HUES64 (cell line): Measurements from ENCODE around the gene AIFM3.

Source experiments
- H3K27ac ChIP-seq: 2 replicates; pipeline ENCODE4 v1.7.0; 2013; ENCODE audit warnings: low read depth, low read length, inconsistent platforms
- H3K27me3 ChIP-seq: 2 replicates; pipeline ENCODE4 v1.6.1; 2013; ENCODE audit warnings: mild to moderate bottlenecking, low read length; ENCODE audit not compliant: insufficient read depth
- H3K36me3 ChIP-seq: 2 replicates; pipeline ENCODE4 v1.6.1; 2013; ENCODE audit warnings: mild to moderate bottlenecking, low read length; ENCODE audit not compliant: insufficient read depth
- H3K4me1 ChIP-seq: 2 replicates; pipeline ENCODE4 v1.6.1; 2013; ENCODE audit warnings: mild to moderate bottlenecking, low read length, moderate library complexity; ENCODE audit not compliant: insufficient read depth
- H3K4me3 ChIP-seq: 2 replicates; pipeline ENCODE4 v1.5.1; 2013; ENCODE audit warnings: mild to moderate bottlenecking, low read length, moderate library complexity
- H3K9ac ChIP-seq: 2 replicates; pipeline ENCODE4 v1.6.1; 2013; ENCODE audit warnings: mild to moderate bottlenecking, low read depth, low read length
- H3K9me3 ChIP-seq: 2 replicates; pipeline ENCODE4 v1.6.1; 2013; ENCODE audit warnings: low read depth, low read length; ENCODE audit not compliant: insufficient read depth
- WGBS: fragments of 150-250, 120-280 bp; methylation state at CpG from one replicate; pipeline ENCODE4 v1.1.7; 2013; ENCODE audit warnings: missing lambda C conversion rate; 5-methylcytosine and 5-hydroxymethylcytosine counted together

AIFM3 gene

GRCh38 chr22:21018314-21018713, 51.3 kb downstream of the AIFM3 start:
- 96% methylated on average over 4 of the region's 4 CpGs for WGBS
- H3K36me3 ChIP-seq, result no peaks in the 10 kb centered on the region
- no peak overlapping the region for H3K9ac ChIP-seq
- H3K27me3 ChIP-seq, result no peaks in the 10 kb centered on the region
- H3K9me3 ChIP-seq, result no peaks in the 10 kb centered on the region
- no peak overlapping the region for H3K27ac ChIP-seq
- H3K4me1 ChIP-seq, result peaks cover 9% of the 10 kb centered on the region; the same call in 1 of the 2 replicates
- H3K4me3 ChIP-seq, result no peak overlapping the region

- WGBS, result 76% methylated on average over 7 of the region's 7 CpGs
- H3K9ac ChIP-seq, result no peak overlapping the region
- no peak overlapping the region for H3K4me3 ChIP-seq
- H3K4me1 ChIP-seq, result no peaks in the 10 kb centered on the region
- H3K9me3 ChIP-seq, result no peaks in the 10 kb centered on the region
- H3K27ac ChIP-seq, result no peak overlapping the region
- no peaks in the 10 kb centered on the region for H3K36me3 ChIP-seq
- H3K27me3 ChIP-seq, result no peaks in the 10 kb centered on the region
Measured at GRCh38 chr22:21020802-21021429, 53.9 kb downstream of the AIFM3 start.

- Histone ChIP-seq H3K36me3 (no peaks in the 10 kb centered on the region), H3K9me3 (no peaks in the 10 kb centered on the region), H3K27me3 (no peaks in the 10 kb centered on the region), H3K4me1 (no peaks in the 10 kb centered on the region), H3K9ac (no peak overlapping the region), H3K27ac (no peak overlapping the region), H3K4me3 (no peak overlapping the region)
- 83% methylated on average over 8 of the region's 10 CpGs for WGBS
Measured at GRCh38 chr22:21022507-21022906, 55.5 kb downstream of the AIFM3 start.

GRCh38 chr22:21022955-21023614, 56.0 kb downstream of the AIFM3 start:
- Histone ChIP-seq H3K9me3 (no peaks in the 10 kb centered on the region), H3K27me3 (no peaks in the 10 kb centered on the region), H3K9ac (no peak overlapping the region), H3K27ac (no peak overlapping the region), H3K36me3 (no peaks in the 10 kb centered on the region), H3K4me1 (no peaks in the 10 kb centered on the region), H3K4me3 (no peak overlapping the region)
- 90% methylated on average over 13 of the region's 13 CpGs for WGBS

- no peak overlapping the region for H3K4me3 ChIP-seq
- no peaks in the 10 kb centered on the region for H3K36me3 ChIP-seq
- H3K27me3 ChIP-seq, result no peaks in the 10 kb centered on the region
- H3K9ac ChIP-seq, result no peak overlapping the region
- H3K27ac ChIP-seq, result no peak overlapping the region
- no peaks in the 10 kb centered on the region for H3K9me3 ChIP-seq
- 74% methylated on average over 8 of the region's 8 CpGs for WGBS
- no peaks in the 10 kb centered on the region for H3K4me1 ChIP-seq
Measured at GRCh38 chr22:21025266-21025665, 58.2 kb downstream of the AIFM3 start.

- H3K27me3 ChIP-seq, result peaks cover 5% of the 10 kb centered on the region
- WGBS, result 91% methylated on average over 27 of the region's 27 CpGs
- no peaks in the 10 kb centered on the region for H3K36me3 ChIP-seq
- no peak overlapping the region for H3K4me3 ChIP-seq
- H3K27ac ChIP-seq, result no peak overlapping the region
- no peaks in the 10 kb centered on the region for H3K4me1 ChIP-seq
- no peak overlapping the region for H3K9ac ChIP-seq
- no peaks in the 10 kb centered on the region for H3K9me3 ChIP-seq
Measured at GRCh38 chr22:21025763-21026755, 59.0 kb downstream of the AIFM3 start.

GRCh38 chr22:21026783-21027692, 60.0 kb downstream of the AIFM3 start:
- Histone ChIP-seq H3K9me3 (no peaks in the 10 kb centered on the region), H3K4me1 (no peaks in the 10 kb centered on the region)
- WGBS, result 91% methylated on average over 13 of the region's 14 CpGs

GRCh38 chr22:21028277-21029251, 61.5 kb downstream of the AIFM3 start:
- Histone ChIP-seq H3K27ac (no peak overlapping the region), H3K9me3 (no peaks in the 10 kb centered on the region), H3K4me3 (no peak overlapping the region), H3K9ac (no peak overlapping the region), H3K27me3 (peaks cover 30% of the 10 kb centered on the region), H3K4me1 (no peaks in the 10 kb centered on the region), H3K36me3 (no peaks in the 10 kb centered on the region)
- 92% methylated on average over 13 of the region's 13 CpGs for WGBS

More at GRCh38 chr22:21026783-21027692, 60.0 kb downstream of the AIFM3 start:
- Histone ChIP-seq H3K9ac (no peak overlapping the region), H3K4me3 (no peak overlapping the region), H3K36me3 (no peaks in the 10 kb centered on the region), H3K27me3 (peaks cover 15% of the 10 kb centered on the region), H3K27ac (no peak overlapping the region)

- H3K4me3 ChIP-seq, result no peak overlapping the region
- no peaks in the 10 kb centered on the region for H3K36me3 ChIP-seq
- H3K9ac ChIP-seq, result no peak overlapping the region
- H3K9me3 ChIP-seq, result no peaks in the 10 kb centered on the region
- H3K27me3 ChIP-seq, result peaks cover 33% of the 10 kb centered on the region
- WGBS, result 79% methylated on average over 12 of the region's 12 CpGs
- H3K4me1 ChIP-seq, result no peaks in the 10 kb centered on the region
- H3K27ac ChIP-seq, result no peak overlapping the region
Measured at GRCh38 chr22:21029486-21030025, 62.5 kb downstream of the AIFM3 start.
